DOHH2 (cell line): ENCODE measurements around the gene RUNX2.

ENCODE experiments used
- CTCF ChIP-seq: fragments of 200-600 bp; sonication (generic); IDR thresholded peaks from one replicate; pipeline ENCODE4 v1.5.1; 2014; ENCODE audit warnings: antibody characterized with exemption, mild to moderate bottlenecking, low read depth, low read length; ENCODE audit not compliant: poor library complexity, severe bottlenecking
- EZH2phosphoT487 ChIP-seq: fragments of 200-600 bp; sonication (generic); IDR thresholded peaks from 2 replicates; pipeline ENCODE4 v1.6.1; 2017; ENCODE audit warnings: borderline replicate concordance, mild to moderate bottlenecking, antibody characterized with exemption, low read length, moderate library complexity, mixed read lengths

DNA sequence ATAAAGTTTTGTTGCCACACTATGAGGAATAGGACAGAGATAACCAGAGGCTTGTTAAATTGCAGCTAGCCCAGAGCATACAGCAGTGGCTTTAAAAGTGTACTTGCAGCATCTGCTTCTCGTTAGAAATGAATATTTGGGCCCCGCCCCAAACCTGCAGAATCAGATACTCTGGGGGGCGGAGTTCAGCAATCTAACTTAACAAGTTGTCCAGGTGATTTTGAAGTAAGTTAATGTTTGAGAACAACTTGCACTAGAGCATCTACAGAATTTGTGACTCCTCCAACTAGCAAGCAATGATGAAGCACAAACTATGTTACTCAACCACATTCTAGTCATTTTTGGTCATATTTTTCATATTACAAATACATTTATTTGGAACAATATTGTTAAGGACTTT is 60.2 kb downstream of the RUNX2 start:
- no peak for TF ChIP-seq CTCF
- no peak for TF ChIP-seq EZH2phosphoT487
